AG09309 (cell line): ENCODE measurements around the gene PACS1.

Source experiments
- DNase-seq: peaks from one replicate; pipeline ENCODE4 v3.0.0-alpha.2; 2010; ENCODE audit warnings: low read depth
- H3K4me3 ChIP-seq: 2 replicates; pipeline ENCODE4 v1.5.1; 2011; ENCODE audit warnings: mild to moderate bottlenecking, low read depth, low read length, moderate library complexity; ENCODE audit not compliant: control insufficient read depth
- TF ChIP-seq, protein P1 (sequence below): IDR thresholded peaks from 2 replicates; pipeline ENCODE4 v1.5.1; 2011; ENCODE audit warnings: mild to moderate bottlenecking, low read depth, low read length, inconsistent platforms; ENCODE audit not compliant: insufficient read depth, control insufficient read depth; ENCODE audit errors: missing control alignments

PACS1 gene

DNA sequence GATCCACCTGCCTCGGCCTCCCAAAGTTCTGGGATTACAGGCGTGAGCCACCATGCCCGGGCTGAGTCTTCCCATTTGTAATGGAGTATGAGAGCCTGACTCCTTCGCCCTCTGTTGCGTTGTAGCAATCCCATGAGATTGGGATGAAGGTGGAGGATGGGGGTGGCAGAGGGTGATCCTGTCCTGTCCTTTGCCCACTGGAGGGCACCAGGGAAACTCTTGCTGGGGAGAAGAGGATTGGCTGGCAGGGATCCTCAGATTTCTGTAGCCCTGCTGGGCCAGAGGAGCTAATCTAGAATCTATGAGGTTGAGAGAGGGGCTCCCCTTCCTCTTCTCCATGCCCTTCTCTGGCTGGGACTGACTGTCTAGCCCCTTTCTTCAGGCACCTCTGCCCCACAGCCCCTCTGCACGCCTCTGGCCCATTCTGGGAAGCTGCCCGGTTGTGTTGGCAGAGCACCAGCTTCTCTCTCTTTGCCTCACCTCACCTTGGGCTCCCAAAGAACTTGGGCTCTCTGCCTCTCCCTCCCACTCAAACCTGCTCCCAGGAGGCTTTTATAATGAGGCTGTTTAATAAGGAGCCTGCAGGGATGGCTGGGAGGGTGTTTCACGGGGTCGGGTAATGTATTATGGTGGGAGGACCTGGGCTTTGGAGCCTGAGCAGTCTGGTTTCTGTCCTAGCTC lies 34.3 kb upstream of the PACS1 start:
- DNase-seq = no peak
- TF ChIP-seq, protein P1, sequence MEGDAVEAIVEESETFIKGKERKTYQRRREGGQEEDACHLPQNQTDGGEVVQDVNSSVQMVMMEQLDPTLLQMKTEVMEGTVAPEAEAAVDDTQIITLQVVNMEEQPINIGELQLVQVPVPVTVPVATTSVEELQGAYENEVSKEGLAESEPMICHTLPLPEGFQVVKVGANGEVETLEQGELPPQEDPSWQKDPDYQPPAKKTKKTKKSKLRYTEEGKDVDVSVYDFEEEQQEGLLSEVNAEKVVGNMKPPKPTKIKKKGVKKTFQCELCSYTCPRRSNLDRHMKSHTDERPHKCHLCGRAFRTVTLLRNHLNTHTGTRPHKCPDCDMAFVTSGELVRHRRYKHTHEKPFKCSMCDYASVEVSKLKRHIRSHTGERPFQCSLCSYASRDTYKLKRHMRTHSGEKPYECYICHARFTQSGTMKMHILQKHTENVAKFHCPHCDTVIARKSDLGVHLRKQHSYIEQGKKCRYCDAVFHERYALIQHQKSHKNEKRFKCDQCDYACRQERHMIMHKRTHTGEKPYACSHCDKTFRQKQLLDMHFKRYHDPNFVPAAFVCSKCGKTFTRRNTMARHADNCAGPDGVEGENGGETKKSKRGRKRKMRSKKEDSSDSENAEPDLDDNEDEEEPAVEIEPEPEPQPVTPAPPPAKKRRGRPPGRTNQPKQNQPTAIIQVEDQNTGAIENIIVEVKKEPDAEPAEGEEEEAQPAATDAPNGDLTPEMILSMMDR = no peak
- no peak overlapping the region for H3K4me3 ChIP-seq

DNA sequence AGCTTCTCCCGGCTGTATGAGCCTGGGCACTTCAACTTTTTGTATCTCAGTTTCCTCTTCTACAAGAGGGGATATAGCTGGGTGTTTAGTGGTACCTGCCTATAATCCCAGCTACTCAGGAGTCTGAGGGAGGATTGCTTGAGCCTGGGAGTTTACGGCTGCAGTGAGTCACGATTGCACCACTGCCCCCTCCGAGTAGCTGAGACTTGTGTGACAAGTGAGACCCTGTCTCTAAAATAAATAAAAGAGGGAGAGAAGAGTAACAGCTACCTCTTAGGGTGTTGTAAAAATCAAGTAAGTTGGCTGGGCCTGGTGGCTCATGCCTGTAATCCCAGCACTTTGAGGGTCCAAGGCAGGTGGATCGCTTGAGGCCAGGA lies 33.8 kb upstream of the PACS1 start:
- TF ChIP-seq, protein P1 = no peak
- no peak for DNase-seq
- H3K4me3 ChIP-seq = no peak overlapping the region

DNA sequence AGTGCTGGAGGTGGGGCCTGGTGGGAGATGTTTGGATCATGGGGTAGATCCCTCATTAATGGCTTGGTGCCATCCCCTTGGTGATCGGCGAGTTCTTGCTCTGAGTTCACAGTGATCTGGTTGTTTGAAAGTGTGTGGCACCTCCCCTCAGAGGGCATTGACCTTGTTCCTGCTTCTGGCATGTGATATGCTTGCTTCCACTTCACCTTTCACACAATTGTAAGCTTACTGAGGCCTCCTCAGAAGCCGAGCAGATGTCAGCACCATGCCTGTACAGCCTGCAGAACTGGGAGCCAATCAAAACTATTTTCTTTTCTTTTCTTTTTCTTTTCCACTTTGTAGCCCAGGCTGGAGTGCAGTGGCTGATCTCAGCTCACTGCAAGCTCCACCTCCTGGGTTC lies 32.7 kb upstream of the PACS1 start:
- DNase-seq = no peak
- TF ChIP-seq, protein P1 = no peak
- H3K4me3 ChIP-seq = no peak overlapping the region

DNA sequence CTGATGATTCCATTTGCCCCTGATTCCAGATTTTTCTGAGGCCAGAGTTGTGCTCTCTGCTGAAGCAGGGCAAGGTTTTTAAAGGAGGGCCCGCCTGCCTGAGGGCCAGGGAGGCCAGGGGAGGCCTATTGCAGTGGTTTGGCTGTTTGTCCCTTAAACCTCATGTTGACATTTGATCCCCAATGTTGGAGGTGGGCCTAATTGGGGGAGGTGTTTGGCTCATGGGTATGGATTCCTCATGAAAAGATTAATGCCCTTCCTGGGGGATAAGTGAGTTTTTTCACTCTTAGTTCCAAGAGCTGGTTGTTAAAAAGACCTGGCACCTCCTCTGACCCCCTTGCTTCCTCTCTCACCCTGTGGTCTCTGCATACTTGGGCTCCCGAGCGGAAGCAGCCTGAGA lies 30.3 kb upstream of the PACS1 start:
- no peak for DNase-seq
- H3K4me3 ChIP-seq = no peak overlapping the region
- TF ChIP-seq, protein P1 = no peak

DNA sequence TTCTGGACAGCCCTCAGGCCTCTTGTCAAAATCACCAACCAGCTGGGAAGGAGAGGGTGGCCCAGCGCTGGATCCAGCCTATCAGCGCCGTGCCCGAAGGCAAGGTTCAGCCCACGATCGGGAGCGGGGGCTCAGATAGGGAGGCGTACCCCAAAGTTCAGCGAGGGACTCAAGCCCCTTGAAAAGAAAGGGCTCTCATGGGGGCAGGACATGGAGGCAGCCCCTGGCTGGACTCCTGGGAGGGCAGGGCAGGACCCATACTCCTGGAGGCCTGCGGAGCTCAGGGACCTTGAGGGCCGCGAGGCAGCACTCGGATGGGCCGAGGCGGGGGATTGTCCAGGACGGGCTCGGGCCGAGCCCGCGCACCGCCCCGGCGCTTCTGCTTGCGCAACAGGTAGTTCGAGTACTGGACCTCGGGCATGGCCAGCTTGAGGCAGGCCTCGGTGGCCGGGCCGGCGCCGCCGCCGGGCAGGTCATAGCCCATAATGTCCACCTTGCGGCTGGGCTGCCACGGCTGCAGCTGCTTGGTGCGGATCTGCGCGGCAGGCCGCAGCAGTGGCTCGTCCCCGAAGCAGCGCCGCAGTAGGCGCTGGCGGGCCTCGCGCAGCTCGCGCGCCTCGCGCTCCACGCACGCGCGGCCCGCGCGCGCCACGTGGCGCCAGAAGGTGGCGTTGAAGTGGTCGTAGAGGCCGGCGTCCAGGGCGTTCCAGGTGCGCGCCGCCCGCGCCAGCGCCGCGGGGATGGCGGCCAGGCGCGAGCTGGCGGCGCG lies 27.7 kb upstream of the PACS1 start:
- no peak for DNase-seq
- TF ChIP-seq, protein P1 = no peak

DNA sequence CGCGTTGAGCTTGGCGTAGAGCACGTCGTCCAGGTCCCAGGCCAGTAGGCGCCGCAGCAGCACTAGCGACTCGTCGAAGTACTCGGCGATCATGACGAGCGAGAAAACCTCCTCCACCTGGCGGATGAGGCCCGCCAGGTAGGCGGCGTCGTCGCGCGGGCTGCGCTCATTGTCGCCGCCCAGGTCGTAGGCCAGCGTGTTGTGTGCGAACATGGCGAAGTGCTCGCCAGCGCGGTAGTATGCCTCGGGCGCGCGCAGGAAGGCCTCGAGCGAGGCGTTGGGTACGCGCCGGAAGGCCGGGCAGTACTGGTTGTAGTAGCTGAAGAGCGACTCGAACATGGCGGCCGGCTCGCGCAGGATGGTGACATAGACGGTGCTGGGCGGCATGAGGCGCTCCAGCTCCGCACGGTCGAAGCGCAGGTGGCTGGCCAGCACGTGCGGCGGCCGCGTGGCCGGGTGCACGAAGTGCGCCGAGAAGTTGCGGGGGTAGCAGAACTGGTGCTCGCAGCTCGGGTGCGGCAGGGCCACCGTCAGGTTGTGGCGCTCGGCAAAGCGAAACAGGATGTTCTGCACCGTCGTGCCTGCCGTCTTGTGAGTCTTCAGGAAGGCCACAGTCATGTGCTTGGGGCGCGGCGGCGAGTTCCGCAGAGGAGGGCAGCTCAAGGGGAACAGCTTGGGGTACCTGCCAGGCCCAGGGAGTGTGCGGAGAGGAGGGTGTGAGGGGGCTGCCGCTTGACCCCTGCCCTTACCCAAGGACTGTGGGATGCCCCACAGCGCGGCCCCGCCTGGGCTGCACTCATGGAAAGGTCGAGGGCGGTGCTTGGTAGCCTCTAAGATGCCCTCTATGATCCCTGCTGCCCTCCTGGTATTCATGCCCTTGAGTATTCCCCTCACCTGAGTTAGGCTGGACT lies 26.8 kb upstream of the PACS1 start:
- no peak for DNase-seq
- TF ChIP-seq, protein P1 = no peak
- no peak overlapping the region for H3K4me3 ChIP-seq

More for the DNA sequence above, 27.7 kb upstream of the PACS1 start:
- H3K4me3 ChIP-seq = no peak overlapping the region
